Body of pancreas (tissue), 4 donors: ENCODE results near the gene SSRP1. TPM values are rescaled to one million over a fixed set of nuclear protein-coding genes. Genes with fewer than 3 reads are reported as not detected.

Source experiments
- ATAC-seq: fragments of 150-250 bp; one replicate; pipeline ENCODE4 v1.9.1; 2016
- DNase-seq, 4 donors: peaks; one replicate each; pipeline ENCODE4 v3.0.0-alpha.2; 2019
- H3K27ac ChIP-seq, 4 donors: fragments of 200-600 bp; sonication (generic); 1 replicate in 3 of 4; 2 replicates in 1 of 4; pipeline versions ENCODE4 v1.5.1 to v1.6.1; 2016 to 2019; ENCODE audit warnings: mild to moderate bottlenecking in 1 of 4, mixed read lengths in 1 of 4, moderate library complexity in 1 of 4
- H3K27me3 ChIP-seq, 2 donors: fragments of 200-600 bp; sonication (generic); one replicate each; pipeline ENCODE4 v1.6.0; 2016; ENCODE audit warnings: mild to moderate bottlenecking in 1 of 2
- H3K36me3 ChIP-seq, 2 donors: fragments of 200-600 bp; sonication (generic); replicated peaks in 1 of 2; 2 replicates each; pipeline ENCODE4 v1.5.1; 2016; ENCODE audit warnings: low read depth in 2 of 2; ENCODE audit not compliant: insufficient read depth in 1 of 2
- H3K4me1 ChIP-seq: fragments of 200-600 bp; sonication (generic); one replicate; pipeline ENCODE4 v1.6.0; 2016
- H3K4me3 ChIP-seq, 2 donors: fragments of 200-600 bp; sonication (generic); 1 replicate in 1 of 2; 2 replicates in 1 of 2; pipeline ENCODE4 v1.5.1; 2016 to 2019
- H3K9me3 ChIP-seq, 3 donors: fragments of 200-600 bp; sonication (generic); 1 replicate in 2 of 3; 2 replicates in 1 of 3; pipeline ENCODE4 v1.5.1; 2016
- CTCF ChIP-seq, 7 experiments: fragments of 450-650 bp in 4 of 7; fragments of 200-600 bp in 3 of 7; sonication (generic) in 3 of 7; IDR thresholded peaks; one replicate each; pipeline ENCODE4 v1.5.1; 2016 to 2019; ENCODE audit warnings: antibody characterized with exemption in 7 of 7
- POLR2A ChIP-seq, 3 donors: fragments of 450-650 bp; IDR thresholded peaks; one replicate each; pipeline ENCODE4 v1.6.1; 2016; ENCODE audit warnings: antibody characterized with exemption in 3 of 3, mild to moderate bottlenecking in 2 of 3
- WGBS, 2 donors: methylation state at CpG; one replicate each; pipeline ENCODE4 v1.1.5; 2017; 5-methylcytosine and 5-hydroxymethylcytosine counted together
- intact Hi-C: fragments of 100-400 bp; cut with DNase I; formaldehyde crosslinking; loops from one replicate; pipeline ENCODE4 v1.15.1; 2023
- total RNA-seq, 2 donors: library from RNA; depleted of rRNA; stranded (reverse); fragments of >200 nt; gene quantifications; one replicate each; pipeline ENCODE4 v1.1.0, GENCODE V29; 2016

SSRP1 gene
- total RNA-seq, 2 donors from 2014 or later: 44.2 to 51.9 TPM

- peaks cover 84% of the 10 kb centered on the region for H3K4me1 ChIP-seq
- H3K9me3 ChIP-seq: no peaks in the 10 kb centered on the region
- H3K4me3 ChIP-seq: no peak overlapping the region
- WGBS, 2 donors: 21% methylated on average over 5 to 6 of the region's 6 CpGs
- intact Hi-C loops: no loop called here
- TF ChIP-seq CTCF (IDR thresholded peaks at IDR 0.05): no peak
- no peak for TF ChIP-seq POLR2A (IDR thresholded peaks at IDR 0.05)
- peak overlapping the region; percentile 92 to 97 (median 96) for H3K27ac ChIP-seq
- no peak for ATAC-seq
- H3K36me3 ChIP-seq: peaks cover 4% of the 10 kb centered on the region in 2 donors
- H3K27me3 ChIP-seq: no peaks in the 10 kb centered on the region
- peak in 2 of 4 donors; percentile 41 to 59 for DNase-seq
Observed at GRCh38 chr11:57321388-57322255, 14.1 kb downstream of the SSRP1 start.

GRCh38 chr11:57320719-57321387 is 14.8 kb downstream of the SSRP1 start:
- DNase-seq (peak in 3 of 4 donors; percentile 64 to 68 (median 68)), ATAC-seq (no peak)
- WGBS, 2 donors: 42 to 48% methylated on average over 2 of the region's 2 CpGs
- Histone ChIP-seq H3K4me1 (peaks cover 84% of the 10 kb centered on the region), H3K9me3 (no peaks in the 10 kb centered on the region), H3K4me3 (no peak overlapping the region), H3K27ac (peak overlapping the region; percentile 1 to 97 (median 94)), H3K36me3 (peaks cover 4% of the 10 kb centered on the region in 2 donors), H3K27me3 (no peaks in the 10 kb centered on the region)
- intact Hi-C loops: no loop called here
- TF ChIP-seq POLR2A (IDR thresholded peaks at IDR 0.05) (no peak), CTCF (IDR thresholded peaks at IDR 0.05) (peak in 4 of 7 experiments; percentile 16 to 28 (median 25))

DNA sequence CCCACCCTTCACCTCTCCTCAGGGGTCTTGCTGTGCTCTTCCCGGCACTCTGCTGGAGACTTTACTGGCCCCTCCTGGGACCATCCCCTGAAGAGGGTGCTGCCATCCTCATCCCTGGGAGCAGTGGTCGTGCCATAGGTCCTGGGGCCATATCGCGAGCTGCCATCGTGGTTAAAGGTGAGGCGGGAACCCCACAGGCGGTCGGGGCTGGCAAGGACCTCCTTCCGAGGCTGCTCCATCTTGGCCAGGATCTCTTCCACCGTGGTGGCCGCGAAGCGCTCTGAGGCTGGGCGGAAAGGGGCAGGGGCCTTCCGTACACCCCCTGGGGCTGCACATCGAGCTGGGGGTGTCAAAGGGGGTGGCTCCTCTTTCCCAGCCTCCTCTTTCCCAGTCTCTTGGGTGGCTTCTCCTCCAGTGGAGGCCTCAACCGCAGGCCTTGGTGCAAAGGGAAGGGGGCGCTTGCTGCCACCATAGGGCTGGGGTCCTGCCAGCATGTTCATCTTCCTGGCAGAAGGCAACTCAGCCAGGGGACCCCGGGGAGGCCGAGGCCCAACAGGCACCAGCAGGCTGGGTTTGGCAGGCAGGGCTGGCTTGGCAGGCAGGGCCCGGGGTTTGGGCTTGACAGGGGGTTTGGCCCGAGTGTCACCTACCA is 15.5 kb downstream of the SSRP1 start:
- H3K4me1 ChIP-seq: peaks cover 85% of the 10 kb centered on the region
- no peak overlapping the region for H3K4me3 ChIP-seq
- WGBS, 2 donors: 77% methylated on average over 19 of the region's 22 CpGs
- intact Hi-C loops: no loop called here
- H3K9me3 ChIP-seq: no peaks in the 10 kb centered on the region
- peaks cover 4% of the 10 kb centered on the region in 2 donors for H3K36me3 ChIP-seq
- peak overlapping the region; percentile 1 to 97 (median 94) for H3K27ac ChIP-seq
- DNase-seq: no peak
- no peak for ATAC-seq
- TF ChIP-seq CTCF (IDR thresholded peaks at IDR 0.05) (no peak), POLR2A (IDR thresholded peaks at IDR 0.05) (no peak)
- H3K27me3 ChIP-seq: no peaks in the 10 kb centered on the region

DNA sequence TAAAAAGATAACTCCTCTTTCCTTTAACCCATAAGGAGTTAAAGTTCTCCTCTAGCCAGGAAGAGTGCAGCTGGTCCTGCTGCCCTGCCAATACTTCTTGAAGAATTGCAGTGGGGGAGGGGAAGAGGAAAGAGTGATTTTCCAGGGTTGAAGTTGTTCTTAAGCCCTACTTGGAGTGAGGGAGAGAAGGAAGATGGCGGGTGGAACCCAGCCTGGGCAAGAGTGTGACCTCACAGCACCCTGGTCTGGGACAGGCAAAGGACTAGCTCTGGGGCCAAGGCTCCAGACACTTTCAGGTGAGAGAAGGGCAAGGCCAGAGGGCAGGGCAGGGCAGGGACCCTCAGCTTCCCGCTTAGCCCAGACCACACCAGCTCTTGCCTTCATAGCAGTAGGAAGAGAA is 17.5 kb downstream of the SSRP1 start:
- Histone ChIP-seq H3K4me3 (no peak overlapping the region), H3K27me3 (no peaks in the 10 kb centered on the region), H3K9me3 (no peaks in the 10 kb centered on the region), H3K27ac (peak overlapping the region; percentile 16 to 65 (median 40)), H3K36me3 (peaks cover 4 to 8% of the 10 kb centered on the region in 2 donors), H3K4me1 (peaks cover 88% of the 10 kb centered on the region)
- DNase-seq (peak in 3 of 4 donors; percentile 52 to 71 (median 66)), ATAC-seq (no peak)
- WGBS, 2 donors: 19 to 40% methylated on average over 2 of the region's 2 CpGs
- intact Hi-C loops: no loop called here
- no peak for TF ChIP-seq CTCF (IDR thresholded peaks at IDR 0.05)
- TF ChIP-seq POLR2A (IDR thresholded peaks at IDR 0.05): no peak
